K562 (cell line): ENCODE measurements around the gene TRIP11. TPM values are rescaled to one million over a fixed set of nuclear protein-coding genes. Genes with fewer than 3 reads are reported as not detected.

ENCODE experiments used
- ATAC-seq: fragments of 200-7000 bp; cut with Tn5 transposase; 3 replicates; pipeline ENCODE4 v1.9.1; 2020; ENCODE audit warnings: moderate library complexity
- BruUV-seq: library from RNA; stranded (reverse); fragments of 400-500 nt; replicated peaks from 2 replicates; lab custom pipeline; 2021; lab: Mats Ljungman, UMichigan
- CTCF ChIA-PET: fragments of 300-600 bp; formaldehyde crosslinking; extraction: SDS; loops from one replicate; lab custom pipeline; 2021; ENCODE audit warnings: low intra/inter-chr PET ratio; lab: Yijun Ruan, JAX
- POLR2A ChIA-PET: fragments of 300-600, 350-650 bp; sonication (Branson Sonifier 250); formaldehyde crosslinking; extraction: SDS; loops from one replicate; lab custom pipeline; 2021; ENCODE audit warnings: antibody characterized with exemption, inconsistent platforms; lab: Yijun Ruan, JAX
- DNase-seq, 4 experiments: peaks; one replicate each; pipeline versions ENCODE4 v3.0.0 to v3.0.0-alpha.2; 2011 to 2018; ENCODE audit warnings: low spot score in 3 of 4, mixed read lengths in 3 of 4; ENCODE audit errors: extremely low read depth in 1 of 4
- FAIRE-seq: peaks from 2 replicates; lab custom pipeline; 2011; peaks lifted over from hg19 to GRCh38; lab: Jason Lieb, UNC
- H2AFZ ChIP-seq: 2 replicates; pipeline ENCODE4 v1.6.0; 2011; ENCODE audit warnings: low read depth, low read length, control low read depth, inconsistent platforms
- H3K27ac ChIP-seq: fragments of 200-600 bp; 3 replicates; pipeline ENCODE4 v1.8.0; 2011; ENCODE audit warnings: low read depth, mild to moderate bottlenecking, control low read depth, inconsistent platforms, low read length, moderate library complexity, mixed read lengths; ENCODE audit errors: extremely low read depth
- H3K27me3 ChIP-seq, 2 experiments: fragments of 300-600 bp in 1 of 2; 2 replicates in 1 of 2; 3 replicates in 1 of 2; pipeline versions ENCODE4 v1.6.0 to v1.8.0; 2011; ENCODE audit warnings: inconsistent platforms in 2 of 2, low read length in 2 of 2, mild to moderate bottlenecking in 1 of 2, mixed read lengths in 1 of 2, moderate library complexity in 1 of 2; ENCODE audit not compliant: control insufficient read depth in 2 of 2, insufficient read depth in 2 of 2
- H3K36me3 ChIP-seq: fragments of 300-600 bp; 3 replicates; pipeline ENCODE4 v1.8.0; 2011; ENCODE audit warnings: mild to moderate bottlenecking, low read length, inconsistent platforms; ENCODE audit not compliant: control insufficient read depth, insufficient read depth
- H3K4me1 ChIP-seq, 2 experiments: fragments of 200-600 bp in 1 of 2; replicated peaks in 1 of 2; 2 replicates in 1 of 2; 3 replicates in 1 of 2; pipeline versions ENCODE4 v1.5.1 to v1.8.0; 2011; ENCODE audit warnings: inconsistent platforms in 2 of 2, low read length in 2 of 2, mild to moderate bottlenecking in 1 of 2, mixed read lengths in 1 of 2, moderate library complexity in 1 of 2; ENCODE audit not compliant: control insufficient read depth in 2 of 2, insufficient read depth in 2 of 2
- H3K4me2 ChIP-seq: 2 replicates; pipeline ENCODE4 v1.6.1; 2011; ENCODE audit warnings: low read length, control low read depth, inconsistent platforms, mixed read lengths; ENCODE audit not compliant: insufficient read depth
- H3K4me3 ChIP-seq: fragments of 200-600 bp; sonication (generic), shearing (Covaris generic); 2 replicates; pipeline ENCODE4 v1.5.1; 2016; ENCODE audit warnings: control low read depth, inconsistent platforms
- H3K79me2 ChIP-seq: fragments of 200-600 bp; 3 replicates; pipeline ENCODE4 v1.8.0; 2011; ENCODE audit warnings: low read length, inconsistent platforms; ENCODE audit not compliant: control insufficient read depth, insufficient read depth
- H3K9ac ChIP-seq, 2 experiments: 2 replicates each; pipeline versions ENCODE4 v1.6.0 to v1.6.1; 2011; ENCODE audit warnings: low read depth in 2 of 2, low read length in 2 of 2, control low read depth in 1 of 2, inconsistent platforms in 1 of 2, mild to moderate bottlenecking in 1 of 2, mixed read lengths in 1 of 2; ENCODE audit not compliant: insufficient read depth in 1 of 2
- H3K9me1 ChIP-seq: one replicate; pipeline ENCODE4 v1.6.0; 2011; ENCODE audit warnings: inconsistent platforms, mild to moderate bottlenecking, low read length, moderate library complexity; ENCODE audit not compliant: control insufficient read depth, insufficient read depth
- H3K9me3 ChIP-seq: replicated peaks from 2 replicates; pipeline ENCODE4 v1.5.1; 2011; ENCODE audit warnings: low read depth, low read length, inconsistent platforms; ENCODE audit not compliant: control insufficient read depth, insufficient read depth
- H4K20me1 ChIP-seq: replicated peaks from 2 replicates; pipeline ENCODE4 v1.6.1; 2011; ENCODE audit warnings: low read length, inconsistent platforms, mixed read lengths; ENCODE audit not compliant: control insufficient read depth, insufficient read depth
- PHF8 ChIP-seq: fragments of 200-600 bp; sonication (generic); IDR thresholded peaks from 2 replicates; pipeline ENCODE4 v1.6.1; 2012; ENCODE audit warnings: mixed run types, mild to moderate bottlenecking, inconsistent platforms, low read length, moderate library complexity, borderline replicate concordance
- POLR3G ChIP-seq: IDR thresholded peaks from 2 replicates; pipeline ENCODE4 v1.6.1; 2011; ENCODE audit not compliant: insufficient read length, insufficient replicate concordance; ENCODE audit errors: extremely low read depth
- PPARD ChIP-seq: fragments of 250-450 bp; sonication (Bioruptor Pico); IDR thresholded peaks from 2 replicates; pipeline ENCODE4 v1.8.0; 2022; ENCODE audit warnings: inconsistent platforms, mild to moderate bottlenecking, moderate library complexity
- SAFB2 ChIP-seq: fragments of 200-400 bp; formaldehyde crosslinking; IDR thresholded peaks from 2 replicates; pipeline ENCODE4 v1.6.1; 2018; ENCODE audit warnings: borderline replicate concordance, low read length, low read depth, moderate library complexity; ENCODE audit not compliant: severe bottlenecking
- SRSF9 ChIP-seq: fragments of 200-400 bp; formaldehyde crosslinking; IDR thresholded peaks from 2 replicates; pipeline ENCODE4 v1.6.1; 2017; ENCODE audit warnings: low read depth, low read length, borderline replicate concordance
- TEAD1 ChIP-seq, 2 experiments: fragments of 450-650 bp in 1 of 2; sonication (generic) in 1 of 2; formaldehyde crosslinking; IDR thresholded peaks; 2 replicates each; pipeline versions ENCODE4 v1.4.0 to v1.8.0; 2020 to 2022; ENCODE audit warnings: mild to moderate bottlenecking in 2 of 2, missing genetic modification reagents in 1 of 2
- TSC22D4 ChIP-seq: fragments of 450-650 bp; IDR thresholded peaks from 2 replicates; pipeline ENCODE4 v1.6.1; 2016; ENCODE audit warnings: missing genetic modification characterization, missing biosample characterization, control low read depth
- WHSC1 ChIP-seq: IDR thresholded peaks from one replicate; pipeline ENCODE4 v1.6.1; 2012; ENCODE audit warnings: low read length, control low read depth, inconsistent platforms
- ZNF124 ChIP-seq: sonication (generic); formaldehyde crosslinking; IDR thresholded peaks from 2 replicates; pipeline ENCODE4 v1.8.1; 2022; ENCODE audit warnings: missing genetic modification reagents
- ZNF175 ChIP-seq: fragments of 200-800 bp; sonication (Bioruptor generic); IDR thresholded peaks from 2 replicates; pipeline ENCODE4 v1.6.1; 2016; ENCODE audit warnings: low read depth, mild to moderate bottlenecking, missing genetic modification characterization, missing compliant biosample characterization
- ZNF444 ChIP-seq: fragments of 250-450 bp; sonication (Bioruptor Pico); IDR thresholded peaks from 2 replicates; pipeline ENCODE4 v1.4.0; 2020; ENCODE audit warnings: mild to moderate bottlenecking, moderate library complexity
- WGBS: fragments of 100-300 bp; shearing (Covaris generic); methylation state at CpG from one replicate; pipeline ENCODE4 v1.1.6; 2016; ENCODE audit warnings: low coverage, mixed read lengths; ENCODE audit not compliant: insufficient coverage; ENCODE audit errors: missing lambda C conversion rate; 5-methylcytosine and 5-hydroxymethylcytosine counted together
- in situ Hi-C: fragments of 300-500 bp; cut with MboI; formaldehyde crosslinking; loops from 4 replicates; pipeline ENCODE4 v1.15.0; 2018; ENCODE audit warnings: inconsistent platforms, mixed read lengths
- intact Hi-C: fragments of 100-400 bp; cut with micrococcal nuclease; formaldehyde crosslinking; loops from 2 replicates; pipeline ENCODE4 v1.14.2; 2022
- polyA plus RNA-seq, 8 experiments: library from polyadenylated mRNA; depleted of rRNA in 4 of 8; stranded (reverse) in 5 of 8; unstranded in 3 of 8; fragments of >200 nt; fragmentation: Nextera tagmentation in 2 of 8; fragmentation: Illumina TruSeq in 1 of 8; extraction: Ambion mirVana in 2 of 8; extraction: Trizol in 1 of 8; gene quantifications; 2 replicates each; pipeline versions ENCODE4 v1.2.1 to v1.2.3, GENCODE V29; 2011 to 2014; ENCODE audit warnings: inconsistent platforms in 1 of 8, missing spikeins in 1 of 8
- total RNA-seq, 7 experiments: library from RNA; depleted of rRNA in 6 of 7; stranded (reverse); fragments of >200 nt in 6 of 7; fragmentation: Illumina TruSeq in 2 of 7; extraction: Trizol in 2 of 7; gene quantifications; 2 replicates each; pipeline versions ENCODE4 v1.2.1 to v1.2.3, GENCODE V29; 2011 to 2021; ENCODE audit warnings: low replicate concordance in 1 of 7
- TF ChIP-seq, protein P1 (sequence below): fragments of 250-450 bp; sonication (Bioruptor Pico); IDR thresholded peaks from 2 replicates; pipeline ENCODE4 v1.9.0; 2021; ENCODE audit warnings: mild to moderate bottlenecking, inconsistent platforms
- TF ChIP-seq, protein P2 (sequence below): fragments of 450-650 bp; IDR thresholded peaks from 2 replicates; pipeline ENCODE4 v1.6.1; 2017; ENCODE audit warnings: mild to moderate bottlenecking, moderate library complexity
- TF ChIP-seq, protein P3 (sequence below): sonication (generic); formaldehyde crosslinking; IDR thresholded peaks from 2 replicates; pipeline ENCODE4 v1.8.0; 2022; ENCODE audit warnings: mild to moderate bottlenecking, missing genetic modification reagents

TRIP11 gene
- total and polyA plus RNA-seq, 9 of the 15 experiments (the other 6 are each of a cell fraction or from before 2014, with no cell fraction given) = 4.0 to 20.0 (median 10.9) TPM

DNA sequence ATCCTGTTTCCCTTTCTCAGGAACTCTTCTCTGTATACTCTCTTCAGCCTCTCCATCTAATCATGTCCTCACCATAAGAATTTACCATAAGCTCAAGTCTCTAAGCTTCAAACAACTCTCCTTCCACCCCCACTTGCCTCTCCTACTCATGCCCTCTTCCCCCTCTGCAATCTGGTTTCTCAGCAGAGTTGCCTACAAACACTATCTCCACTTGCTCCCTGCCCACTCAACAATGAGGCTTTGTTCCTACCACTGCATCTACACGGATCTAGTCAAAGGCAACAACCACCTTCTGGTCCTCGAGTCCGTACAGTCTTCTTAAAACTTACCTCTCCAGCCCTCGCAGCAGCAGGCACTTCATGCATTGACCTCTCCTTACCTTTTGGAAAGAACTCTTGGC is 75.1 kb downstream of the TRIP11 start:
- POLR2A ChIA-PET = interaction anchor here (0.5 to 0.7 kb wide), 2 partner anchors 96 to 549 kb away, joined by 3 read pairs; no protein-coding TSS in a partner anchor
- no peak for TF ChIP-seq ZNF175 (CRISPR knock-in tag)
- TF ChIP-seq, protein P1, sequence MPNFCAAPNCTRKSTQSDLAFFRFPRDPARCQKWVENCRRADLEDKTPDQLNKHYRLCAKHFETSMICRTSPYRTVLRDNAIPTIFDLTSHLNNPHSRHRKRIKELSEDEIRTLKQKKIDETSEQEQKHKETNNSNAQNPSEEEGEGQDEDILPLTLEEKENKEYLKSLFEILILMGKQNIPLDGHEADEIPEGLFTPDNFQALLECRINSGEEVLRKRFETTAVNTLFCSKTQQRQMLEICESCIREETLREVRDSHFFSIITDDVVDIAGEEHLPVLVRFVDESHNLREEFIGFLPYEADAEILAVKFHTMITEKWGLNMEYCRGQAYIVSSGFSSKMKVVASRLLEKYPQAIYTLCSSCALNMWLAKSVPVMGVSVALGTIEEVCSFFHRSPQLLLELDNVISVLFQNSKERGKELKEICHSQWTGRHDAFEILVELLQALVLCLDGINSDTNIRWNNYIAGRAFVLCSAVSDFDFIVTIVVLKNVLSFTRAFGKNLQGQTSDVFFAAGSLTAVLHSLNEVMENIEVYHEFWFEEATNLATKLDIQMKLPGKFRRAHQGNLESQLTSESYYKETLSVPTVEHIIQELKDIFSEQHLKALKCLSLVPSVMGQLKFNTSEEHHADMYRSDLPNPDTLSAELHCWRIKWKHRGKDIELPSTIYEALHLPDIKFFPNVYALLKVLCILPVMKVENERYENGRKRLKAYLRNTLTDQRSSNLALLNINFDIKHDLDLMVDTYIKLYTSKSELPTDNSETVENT (CRISPR knock-in tag) = no peak
- no peak for TF ChIP-seq TSC22D4 (tag)
- TF ChIP-seq TEAD1 (CRISPR knock-in tag; IDR thresholded peaks at IDR 0.05) = no peak
- no peak for TF ChIP-seq ZNF444 (CRISPR knock-in tag)
- TF ChIP-seq ZNF124 = no peak
- TF ChIP-seq, protein P2, sequence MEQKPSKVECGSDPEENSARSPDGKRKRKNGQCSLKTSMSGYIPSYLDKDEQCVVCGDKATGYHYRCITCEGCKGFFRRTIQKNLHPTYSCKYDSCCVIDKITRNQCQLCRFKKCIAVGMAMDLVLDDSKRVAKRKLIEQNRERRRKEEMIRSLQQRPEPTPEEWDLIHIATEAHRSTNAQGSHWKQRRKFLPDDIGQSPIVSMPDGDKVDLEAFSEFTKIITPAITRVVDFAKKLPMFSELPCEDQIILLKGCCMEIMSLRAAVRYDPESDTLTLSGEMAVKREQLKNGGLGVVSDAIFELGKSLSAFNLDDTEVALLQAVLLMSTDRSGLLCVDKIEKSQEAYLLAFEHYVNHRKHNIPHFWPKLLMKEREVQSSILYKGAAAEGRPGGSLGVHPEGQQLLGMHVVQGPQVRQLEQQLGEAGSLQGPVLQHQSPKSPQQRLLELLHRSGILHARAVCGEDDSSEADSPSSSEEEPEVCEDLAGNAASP = no peak
- TF ChIP-seq SRSF9 = no peak
- no peak for TF ChIP-seq POLR3G
- TF ChIP-seq SAFB2 = no peak
- no peak for TF ChIP-seq PPARD
- TF ChIP-seq WHSC1 = no peak
- TF ChIP-seq, protein P3, sequence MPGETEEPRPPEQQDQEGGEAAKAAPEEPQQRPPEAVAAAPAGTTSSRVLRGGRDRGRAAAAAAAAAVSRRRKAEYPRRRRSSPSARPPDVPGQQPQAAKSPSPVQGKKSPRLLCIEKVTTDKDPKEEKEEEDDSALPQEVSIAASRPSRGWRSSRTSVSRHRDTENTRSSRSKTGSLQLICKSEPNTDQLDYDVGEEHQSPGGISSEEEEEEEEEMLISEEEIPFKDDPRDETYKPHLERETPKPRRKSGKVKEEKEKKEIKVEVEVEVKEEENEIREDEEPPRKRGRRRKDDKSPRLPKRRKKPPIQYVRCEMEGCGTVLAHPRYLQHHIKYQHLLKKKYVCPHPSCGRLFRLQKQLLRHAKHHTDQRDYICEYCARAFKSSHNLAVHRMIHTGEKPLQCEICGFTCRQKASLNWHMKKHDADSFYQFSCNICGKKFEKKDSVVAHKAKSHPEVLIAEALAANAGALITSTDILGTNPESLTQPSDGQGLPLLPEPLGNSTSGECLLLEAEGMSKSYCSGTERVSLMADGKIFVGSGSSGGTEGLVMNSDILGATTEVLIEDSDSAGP = no peak
- no peak for TF ChIP-seq PHF8

More for the DNA sequence above, 75.1 kb downstream of the TRIP11 start:
- Histone ChIP-seq H3K27ac (no peak overlapping the region), H3K4me3 (no peak overlapping the region), H3K4me2 (no peak overlapping the region), H3K36me3 (peaks cover 14% of the 10 kb centered on the region; the same call in 1 of the 3 replicates), H3K9ac (no peak overlapping the region), H4K20me1 (no peaks in the 10 kb centered on the region), H3K9me3 (no peaks in the 10 kb centered on the region), H3K79me2 (no peaks in the 10 kb centered on the region), H3K4me1 (no peaks in the 10 kb centered on the region), H3K9me1 (no peaks in the 10 kb centered on the region), H2AFZ (no peak overlapping the region), H3K27me3 (no peaks in the 10 kb centered on the region)
- FAIRE-seq = no peak
- ATAC-seq = no peak
- CTCF ChIA-PET = no interaction called here
- 48% methylated on average over 4 of the region's 4 CpGs for WGBS
- BruUV-seq = no TSS peak
- DNase-seq = no peak
- intact Hi-C loops (no loop called here), in situ Hi-C loops (no loop called here)
